ENCODE data around the gene HS6ST2.

DNA sequence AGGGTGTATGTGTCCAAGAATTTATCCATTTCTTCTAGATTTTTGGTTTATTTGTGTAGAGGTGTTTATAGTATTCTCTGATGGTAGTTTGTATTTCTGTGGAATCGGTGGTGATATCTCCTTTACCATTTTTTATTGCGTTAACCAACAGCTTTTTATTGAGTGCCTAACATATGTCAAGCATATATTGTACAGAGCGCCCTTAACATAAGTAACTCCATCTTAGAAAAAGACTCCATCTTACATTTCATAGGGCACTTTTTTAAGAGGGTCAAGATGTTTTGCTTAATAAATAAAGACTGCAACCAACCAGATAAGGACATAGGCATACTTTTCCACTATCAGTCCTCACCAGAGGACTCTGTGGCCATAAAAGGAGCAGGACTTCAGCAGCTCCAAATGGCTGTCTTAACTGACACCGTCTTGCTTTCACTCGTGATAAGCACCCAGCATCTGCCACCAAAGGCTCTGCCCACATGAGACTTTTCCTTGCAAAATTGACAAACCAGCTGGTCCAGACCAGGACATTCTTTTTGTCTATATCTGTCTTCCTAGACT lies 75.0 kb downstream of the HS6ST2 start:
- TF ChIP-seq, protein P1, sequence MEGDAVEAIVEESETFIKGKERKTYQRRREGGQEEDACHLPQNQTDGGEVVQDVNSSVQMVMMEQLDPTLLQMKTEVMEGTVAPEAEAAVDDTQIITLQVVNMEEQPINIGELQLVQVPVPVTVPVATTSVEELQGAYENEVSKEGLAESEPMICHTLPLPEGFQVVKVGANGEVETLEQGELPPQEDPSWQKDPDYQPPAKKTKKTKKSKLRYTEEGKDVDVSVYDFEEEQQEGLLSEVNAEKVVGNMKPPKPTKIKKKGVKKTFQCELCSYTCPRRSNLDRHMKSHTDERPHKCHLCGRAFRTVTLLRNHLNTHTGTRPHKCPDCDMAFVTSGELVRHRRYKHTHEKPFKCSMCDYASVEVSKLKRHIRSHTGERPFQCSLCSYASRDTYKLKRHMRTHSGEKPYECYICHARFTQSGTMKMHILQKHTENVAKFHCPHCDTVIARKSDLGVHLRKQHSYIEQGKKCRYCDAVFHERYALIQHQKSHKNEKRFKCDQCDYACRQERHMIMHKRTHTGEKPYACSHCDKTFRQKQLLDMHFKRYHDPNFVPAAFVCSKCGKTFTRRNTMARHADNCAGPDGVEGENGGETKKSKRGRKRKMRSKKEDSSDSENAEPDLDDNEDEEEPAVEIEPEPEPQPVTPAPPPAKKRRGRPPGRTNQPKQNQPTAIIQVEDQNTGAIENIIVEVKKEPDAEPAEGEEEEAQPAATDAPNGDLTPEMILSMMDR (IDR thresholded peaks at IDR 0.05; ENCODE audit: low read depth, low read length, poor library complexity, severe bottlenecking): no peak
- no peak for TF ChIP-seq EZH2phosphoT487 (IDR thresholded peaks at IDR 0.05; ENCODE audit: borderline replicate concordance, low read length)

All from DOHH2 (cell line).